ENCODE measurements around the gene MPHOSPH8. TPM values are rescaled to one million over a fixed set of nuclear protein-coding genes. Genes with fewer than 3 reads are reported as not detected.
A peak's percentile ranks its signal among the peaks of the same experiment; 100 is the strongest.

Gene MPHOSPH8
- total and polyA plus RNA-seq, 2 of the 4 experiments (the other 2 are of a cell fraction): 11.7 to 16.4 TPM

DNA sequence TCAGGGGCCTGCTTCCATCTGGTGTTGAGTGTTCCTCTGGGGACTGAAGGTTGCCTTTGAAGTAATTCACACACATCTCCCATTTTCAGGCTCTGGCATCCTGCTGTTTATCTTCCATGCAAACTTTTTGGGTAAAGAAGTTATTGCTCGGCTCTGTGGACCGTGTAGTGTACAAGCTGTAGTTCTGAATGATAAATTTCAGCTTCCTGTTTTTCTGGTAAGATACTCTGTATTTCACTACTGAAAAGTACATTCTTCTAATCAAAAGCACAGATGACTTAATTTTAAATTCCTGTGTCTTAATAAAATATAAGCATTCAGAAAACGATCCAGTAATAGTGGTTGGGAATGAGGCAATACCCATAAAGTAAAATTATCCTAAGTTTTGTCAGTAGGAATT is 36.7 kb downstream of the MPHOSPH8 start:
- in situ Hi-C loops (cut with MboI; ENCODE audit: low sequenced_read_pairs) (loop anchor here (10.0 to 25.0 kb wide), 2 partner anchors 105 to 317 kb away; no protein-coding TSS in a partner anchor), dilution Hi-C loops (cut with HindIII; ENCODE audit: low sequenced_read_pairs, unreplicated experiment) (no loop called here), intact Hi-C loops (cut with micrococcal nuclease) (no loop called here)
- Histone ChIP-seq H3K79me1 (ENCODE audit: low read depth in 1 of 2, low read length in 2 of 2) (peaks cover 3 to 11% of the 10 kb centered on the region in 2 experiments), H2AFZ (replicated peaks; ENCODE audit: low read length, poor library complexity) (no peak overlapping the region), H3K4me2 (ENCODE audit: low read depth, low read length) (no peak overlapping the region), H3K4me1 (ENCODE audit: control insufficient read depth, insufficient read depth, low read length) (peaks cover 4% of the 10 kb centered on the region; the same call in 1 of the 2 replicates), H3K9ac (ENCODE audit: low read depth, low read length) (no peak overlapping the region), H2AK5ac (ENCODE audit: low read depth, low read length) (no peak overlapping the region), H3K36me3 (ENCODE audit: control insufficient read depth, insufficient read depth, low read length) (peaks cover 74% of the 10 kb centered on the region), H3K23ac (ENCODE audit: low read depth, low read length) (no peak overlapping the region), H3K9me1 (ENCODE audit: insufficient read depth, low read length) (peaks cover 5% of the 10 kb centered on the region), H2BK15ac (ENCODE audit: low read depth, low read length) (no peak overlapping the region), H3K18ac (ENCODE audit: low read depth, low read length) (no peak overlapping the region), H3K14ac (replicated peaks; ENCODE audit: low read depth, low read length) (no peak overlapping the region), H2BK5ac (ENCODE audit: low read depth, low read length, poor library complexity, severe bottlenecking) (no peak overlapping the region), H2BK20ac (ENCODE audit: low read depth, low read length) (no peak overlapping the region), H4K5ac (ENCODE audit: low read depth, low read length) (peak overlapping the region; percentile 17; the same call in 1 of the 2 replicates), H2AK9ac (replicated peaks; ENCODE audit: low read depth, low read length, poor library complexity) (no peak overlapping the region), H3K4ac (ENCODE audit: low read depth, low read length) (no peak overlapping the region), H4K8ac (ENCODE audit: low read depth in 2 of 2, low read length in 2 of 2) (no peak overlapping the region), H4K20me1 (ENCODE audit: insufficient read depth, low read length) (no peaks in the 10 kb centered on the region), H3K27ac (ENCODE audit: insufficient read depth, low read length) (peak overlapping the region; percentile 14; the same call in 1 of the 2 replicates), H2BK120ac (ENCODE audit: low read depth, low read length) (no peak overlapping the region), H3K27me3 (ENCODE audit: control insufficient read depth, insufficient read depth, low read length) (no peaks in the 10 kb centered on the region), H3K4me3 (ENCODE audit: insufficient read depth, low read depth, low read length) (no peak overlapping the region), H3K56ac (ENCODE audit: extremely low read depth, insufficient read depth, low read length) (no peak overlapping the region), H4K91ac (ENCODE audit: insufficient read depth, low read depth, low read length) (no peak overlapping the region), H3K9me3 (ENCODE audit: control insufficient read depth, insufficient read depth, low read length) (no peaks in the 10 kb centered on the region)
- ATAC-seq (ENCODE audit: low read depth): peak; percentile 10; the same call in 1 of the 2 replicates
- WGBS, 2 experiments (ENCODE audit: extremely low coverage in 2 of 2, insufficient read length in 1 of 2): no CpG with 5 or more reads among the region's 3 CpGs
- ChIA-PET POLR2A (ENCODE audit: unreplicated experiment) (no interaction called here), CTCF (no interaction called here)
- TF ChIP-seq, protein P1, sequence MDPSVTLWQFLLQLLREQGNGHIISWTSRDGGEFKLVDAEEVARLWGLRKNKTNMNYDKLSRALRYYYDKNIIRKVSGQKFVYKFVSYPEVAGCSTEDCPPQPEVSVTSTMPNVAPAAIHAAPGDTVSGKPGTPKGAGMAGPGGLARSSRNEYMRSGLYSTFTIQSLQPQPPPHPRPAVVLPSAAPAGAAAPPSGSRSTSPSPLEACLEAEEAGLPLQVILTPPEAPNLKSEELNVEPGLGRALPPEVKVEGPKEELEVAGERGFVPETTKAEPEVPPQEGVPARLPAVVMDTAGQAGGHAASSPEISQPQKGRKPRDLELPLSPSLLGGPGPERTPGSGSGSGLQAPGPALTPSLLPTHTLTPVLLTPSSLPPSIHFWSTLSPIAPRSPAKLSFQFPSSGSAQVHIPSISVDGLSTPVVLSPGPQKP (IDR thresholded peaks at IDR 0.05; ENCODE audit: borderline replicate concordance, low read depth, low read length): no peak
- TF ChIP-seq CEBPB (IDR thresholded peaks at IDR 0.05; ENCODE audit: low read depth, low read length) (0 out of 2 replicates have a peak, but pooled peaks have one; percentile 1), SMC3 (IDR thresholded peaks at IDR 0.05; ENCODE audit: low read depth, low read length) (no peak), FOS (IDR thresholded peaks at IDR 0.05; ENCODE audit: low read depth, low read length) (no peak)
- BruUV-seq (replicated peaks): no TSS peak
- no peak for DNase-seq
